GM12865 (cell line): ENCODE data around the gene C14orf93.

Source experiments
- DNase-seq: peaks from one replicate; pipeline ENCODE4 v3.0.0; 2010; ENCODE audit warnings: low read depth
- H3K4me3 ChIP-seq: 2 replicates; pipeline ENCODE4 v1.5.1; 2011; ENCODE audit warnings: mild to moderate bottlenecking, low read depth, low read length, control low read depth
- CTCF ChIP-seq: IDR thresholded peaks from 2 replicates; pipeline ENCODE4 v1.5.1; 2011; ENCODE audit warnings: low read length, control low read depth, low read depth, inconsistent platforms; ENCODE audit not compliant: insufficient read depth; ENCODE audit errors: missing control alignments

The C14orf93 gene

GRCh38 chr14:23024612-23025075, 14.7 kb upstream of the C14orf93 start:
- H3K4me3 ChIP-seq, result no peak overlapping the region
- TF ChIP-seq CTCF, result no peak
- no peak for DNase-seq

- no peak for DNase-seq
- no peak overlapping the region for H3K4me3 ChIP-seq
- TF ChIP-seq CTCF, result no peak
These were observed 13.8 kb upstream of the C14orf93 start for GRCh38 chr14:23023795-23024152.

- no peak for TF ChIP-seq CTCF
- H3K4me3 ChIP-seq, result no peak overlapping the region
- DNase-seq, result no peak
These were observed 13.3 kb upstream of the C14orf93 start for GRCh38 chr14:23023022-23023794.

- no peak for TF ChIP-seq CTCF
- DNase-seq, result no peak
- H3K4me3 ChIP-seq, result no peak overlapping the region
These were observed 12.0 kb upstream of the C14orf93 start for GRCh38 chr14:23021889-23022442.

- no peak for TF ChIP-seq CTCF
- no peak overlapping the region for H3K4me3 ChIP-seq
- no peak for DNase-seq
These were observed 11.5 kb upstream of the C14orf93 start for GRCh38 chr14:23021434-23021833.

GRCh38 chr14:23020143-23021128, 10.5 kb upstream of the C14orf93 start:
- H3K4me3 ChIP-seq, result no peak overlapping the region
- TF ChIP-seq CTCF, result no peak
- DNase-seq, result no peak
